H9 (cell line): ENCODE measurements around the gene RNF31. TPM values are rescaled to one million over a fixed set of nuclear protein-coding genes. Genes with fewer than 3 reads are reported as not detected.

ENCODE experiments used
- DNase-seq: peaks from one replicate; pipeline ENCODE4 v3.0.0-alpha.2; 2017
- H2AFZ ChIP-seq: one replicate; pipeline ENCODE4 v1.6.1; 2013; ENCODE audit warnings: mild to moderate bottlenecking, low read length, control low read depth, moderate library complexity
- H2AK5ac ChIP-seq: 2 replicates; pipeline ENCODE4 v1.6.1; 2013; ENCODE audit warnings: low read length, control low read depth, mixed read lengths; ENCODE audit not compliant: insufficient read length
- H2BK120ac ChIP-seq: one replicate; pipeline ENCODE4 v1.6.1; 2013; ENCODE audit warnings: low read depth, mild to moderate bottlenecking, low read length, control low read depth, inconsistent platforms; ENCODE audit not compliant: poor library complexity, severe bottlenecking
- H2BK12ac ChIP-seq: 2 replicates; pipeline ENCODE4 v1.6.1; 2013; ENCODE audit warnings: low read length, control low read depth, mixed read lengths, low read depth; ENCODE audit not compliant: insufficient read length
- H2BK15ac ChIP-seq: 2 replicates; pipeline ENCODE4 v1.6.1; 2013; ENCODE audit warnings: low read depth, low read length, control low read depth
- H2BK20ac ChIP-seq: one replicate; pipeline ENCODE4 v1.6.1; 2013; ENCODE audit warnings: low read depth, mild to moderate bottlenecking, low read length, control low read depth, inconsistent platforms; ENCODE audit not compliant: poor library complexity, severe bottlenecking
- H2BK5ac ChIP-seq: 2 replicates; pipeline ENCODE4 v1.6.1; 2013; ENCODE audit warnings: low read length, control low read depth, mixed read lengths; ENCODE audit not compliant: insufficient read length
- H3K14ac ChIP-seq: 2 replicates; pipeline ENCODE4 v1.6.1; 2013; ENCODE audit warnings: low read length, control low read depth; ENCODE audit not compliant: insufficient read depth
- H3K18ac ChIP-seq: 2 replicates; pipeline ENCODE4 v1.6.1; 2013; ENCODE audit warnings: low read depth, mild to moderate bottlenecking, mixed read lengths, low read length, control low read depth; ENCODE audit not compliant: insufficient read length
- H3K23ac ChIP-seq: 2 replicates; pipeline ENCODE4 v1.6.1; 2013; ENCODE audit warnings: low read length, control low read depth, mixed read lengths, low read depth; ENCODE audit not compliant: insufficient read length
- H3K23me2 ChIP-seq: 2 replicates; pipeline ENCODE4 v1.6.1; 2013; ENCODE audit warnings: low read depth, mild to moderate bottlenecking, mixed read lengths, low read length, control low read depth; ENCODE audit not compliant: insufficient read length, poor library complexity, severe bottlenecking
- H3K27ac ChIP-seq: 2 replicates; pipeline ENCODE4 v1.5.1; 2013; ENCODE audit warnings: low read length, control low read depth, mixed read lengths, low read depth; ENCODE audit not compliant: insufficient read length
- H3K27me3 ChIP-seq: 2 replicates; pipeline ENCODE4 v1.6.1; 2013; ENCODE audit warnings: low read length, control low read depth, inconsistent platforms; ENCODE audit not compliant: insufficient read depth
- H3K4ac ChIP-seq: 2 replicates; pipeline ENCODE4 v1.6.1; 2013; ENCODE audit warnings: low read depth, mild to moderate bottlenecking, control low read depth, inconsistent platforms, low read length, moderate library complexity
- H3K4me1 ChIP-seq: 2 replicates; pipeline ENCODE4 v1.6.1; 2013; ENCODE audit warnings: low read length, control low read depth, inconsistent platforms; ENCODE audit not compliant: insufficient read depth
- H3K4me2 ChIP-seq: 2 replicates; pipeline ENCODE4 v1.6.1; 2013; ENCODE audit warnings: low read length, control low read depth, mixed read lengths; ENCODE audit not compliant: insufficient read length, insufficient read depth
- H3K56ac ChIP-seq: 2 replicates; pipeline ENCODE4 v1.6.1; 2013; ENCODE audit warnings: low read depth, mild to moderate bottlenecking, mixed read lengths, low read length, control low read depth; ENCODE audit not compliant: insufficient read length
- H3K79me1 ChIP-seq: 2 replicates; pipeline ENCODE4 v1.6.1; 2013; ENCODE audit warnings: low read depth, mild to moderate bottlenecking, moderate library complexity, low read length, control low read depth, inconsistent platforms; ENCODE audit not compliant: insufficient read depth, poor library complexity, severe bottlenecking
- H3K79me2 ChIP-seq: 2 replicates; pipeline ENCODE4 v1.6.1; 2013; ENCODE audit warnings: low read length, control low read depth, inconsistent platforms; ENCODE audit not compliant: insufficient read depth
- H3K9ac ChIP-seq: 2 replicates; pipeline ENCODE4 v1.6.1; 2013; ENCODE audit warnings: low read length, control low read depth, mixed read lengths; ENCODE audit not compliant: insufficient read length; ENCODE audit errors: extremely low read depth
- H3K9me3 ChIP-seq: one replicate; pipeline ENCODE4 v1.6.1; 2013; ENCODE audit warnings: low read depth, low read length, inconsistent platforms; ENCODE audit not compliant: control insufficient read depth
- H3T11ph ChIP-seq: one replicate; pipeline ENCODE4 v1.6.1; 2013; ENCODE audit warnings: mild to moderate bottlenecking, low read length, control low read depth, inconsistent platforms
- H4K20me1 ChIP-seq: one replicate; pipeline ENCODE4 v1.6.1; 2013; ENCODE audit not compliant: control insufficient read depth, insufficient read length, insufficient read depth
- H4K5ac ChIP-seq: 2 replicates; pipeline ENCODE4 v1.6.1; 2013; ENCODE audit warnings: low read depth, mild to moderate bottlenecking, mixed read lengths, low read length, control low read depth; ENCODE audit not compliant: insufficient read length
- H4K8ac ChIP-seq: replicated peaks from 2 replicates; pipeline ENCODE4 v1.6.1; 2013; ENCODE audit warnings: low read length, control low read depth, mixed read lengths, low read depth; ENCODE audit not compliant: insufficient read length
- H4K91ac ChIP-seq: 2 replicates; pipeline ENCODE4 v1.6.1; 2013; ENCODE audit warnings: low read depth, mild to moderate bottlenecking, moderate library complexity, mixed read lengths, low read length, control low read depth; ENCODE audit not compliant: insufficient read length
- H3K27ac Mint-ChIP-seq, 3 experiments: 2 replicates in 2 of 3; 3 replicates in 1 of 3; pipeline ENCODE4 v1.8.0; 2020 to 2021; ENCODE audit warnings: mixed read lengths in 3 of 3, mild to moderate bottlenecking in 1 of 3, moderate library complexity in 1 of 3
- H3K27me3 Mint-ChIP-seq: 2 replicates; pipeline ENCODE4 v1.8.0; 2021; ENCODE audit warnings: low read depth, mild to moderate bottlenecking, moderate library complexity, mixed read lengths
- H3K36me3 Mint-ChIP-seq, 3 experiments: 2 replicates in 2 of 3; 3 replicates in 1 of 3; pipeline ENCODE4 v1.8.0; 2020 to 2021; ENCODE audit warnings: low read depth in 3 of 3, mixed read lengths in 3 of 3; ENCODE audit not compliant: insufficient read depth in 1 of 3
- H3K4me1 Mint-ChIP-seq, 2 experiments: 2 replicates each; pipeline ENCODE4 v1.8.0; 2020; ENCODE audit warnings: mixed read lengths in 2 of 2
- H3K4me3 Mint-ChIP-seq, 2 experiments: 2 replicates in 1 of 2; 3 replicates in 1 of 2; pipeline ENCODE4 v1.8.0; 2020 to 2021; ENCODE audit warnings: mild to moderate bottlenecking in 2 of 2, mixed read lengths in 2 of 2, moderate library complexity in 1 of 2
- H3K9me3 Mint-ChIP-seq, 2 experiments: 2 replicates in 1 of 2; 3 replicates in 1 of 2; pipeline ENCODE4 v1.8.0; 2020; ENCODE audit warnings: mild to moderate bottlenecking in 2 of 2, mixed read lengths in 2 of 2, moderate library complexity in 1 of 2
- WGBS: extraction: QIAGEN DNeasy Blood & Tissue Kit; methylation state at CpG from one replicate; pipeline ENCODE4 v1.1.7; 2013; ENCODE audit warnings: missing lambda C conversion rate, low lambda C conversion rate, mixed read lengths; ENCODE audit not compliant: insufficient read length; ENCODE audit errors: extremely low coverage; 5-methylcytosine and 5-hydroxymethylcytosine counted together
- total RNA-seq: library from RNA; stranded (reverse); gene quantifications from 2 replicates; pipeline ENCODE4 v1.2.1, GENCODE V29; 2021
- TF ChIP-seq, protein P1 (sequence below): fragments of 200-600 bp; sonication (generic); conservative IDR thresholded peaks from 3 replicates; pipeline ENCODE4 v1.8.0; 2021; ENCODE audit warnings: antibody characterized with exemption, mild to moderate bottlenecking

RNF31 gene
- total RNA-seq, 1 experiment from 2014 or later: 87.3 TPM

DNA sequence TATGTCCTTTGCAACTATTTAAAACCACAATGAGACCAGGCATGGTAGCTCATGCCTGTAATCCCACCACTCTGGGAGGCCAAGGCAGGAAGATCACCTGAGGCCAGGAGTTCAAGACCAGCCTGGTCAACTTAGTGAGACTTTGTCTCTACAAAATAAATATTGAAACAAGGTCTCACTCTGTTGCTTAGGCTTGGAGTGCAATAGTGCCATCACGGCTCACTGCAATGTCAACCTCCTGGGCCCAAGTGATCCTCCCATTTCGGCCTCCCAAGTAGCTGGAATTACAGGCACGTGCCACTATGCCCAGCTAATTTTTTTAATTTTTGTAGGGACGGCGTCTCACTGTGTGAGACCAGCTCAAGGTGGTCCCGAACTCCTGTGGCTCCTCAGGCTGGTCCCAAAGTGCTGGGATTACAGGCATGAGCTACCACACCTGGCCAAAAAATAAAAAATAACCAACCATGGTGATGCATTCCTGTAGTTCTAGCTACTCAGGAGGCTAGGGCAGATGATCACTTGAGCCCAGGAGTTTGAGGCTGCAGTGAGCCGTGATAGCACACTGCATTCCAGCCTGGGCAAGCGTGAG, 17.8 kb upstream of the RNF31 start:
- H3K27me3 ChIP-seq: no peaks in the 10 kb centered on the region
- Mint-ChIP-seq H3K4me3 (no peak overlapping the region), H3K27ac (no peak overlapping the region), H3K4me1 (no peaks in the 10 kb centered on the region), H3K36me3 (no peaks in the 10 kb centered on the region), H3K27me3 (no peaks in the 10 kb centered on the region), H3K9me3 (no peaks in the 10 kb centered on the region)
- TF ChIP-seq, protein P1, sequence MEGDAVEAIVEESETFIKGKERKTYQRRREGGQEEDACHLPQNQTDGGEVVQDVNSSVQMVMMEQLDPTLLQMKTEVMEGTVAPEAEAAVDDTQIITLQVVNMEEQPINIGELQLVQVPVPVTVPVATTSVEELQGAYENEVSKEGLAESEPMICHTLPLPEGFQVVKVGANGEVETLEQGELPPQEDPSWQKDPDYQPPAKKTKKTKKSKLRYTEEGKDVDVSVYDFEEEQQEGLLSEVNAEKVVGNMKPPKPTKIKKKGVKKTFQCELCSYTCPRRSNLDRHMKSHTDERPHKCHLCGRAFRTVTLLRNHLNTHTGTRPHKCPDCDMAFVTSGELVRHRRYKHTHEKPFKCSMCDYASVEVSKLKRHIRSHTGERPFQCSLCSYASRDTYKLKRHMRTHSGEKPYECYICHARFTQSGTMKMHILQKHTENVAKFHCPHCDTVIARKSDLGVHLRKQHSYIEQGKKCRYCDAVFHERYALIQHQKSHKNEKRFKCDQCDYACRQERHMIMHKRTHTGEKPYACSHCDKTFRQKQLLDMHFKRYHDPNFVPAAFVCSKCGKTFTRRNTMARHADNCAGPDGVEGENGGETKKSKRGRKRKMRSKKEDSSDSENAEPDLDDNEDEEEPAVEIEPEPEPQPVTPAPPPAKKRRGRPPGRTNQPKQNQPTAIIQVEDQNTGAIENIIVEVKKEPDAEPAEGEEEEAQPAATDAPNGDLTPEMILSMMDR: no peak
- H2BK20ac ChIP-seq: no peak overlapping the region
- no peaks in the 10 kb centered on the region for H3K4me1 ChIP-seq
- DNase-seq: no peak
- no peak overlapping the region for H2BK12ac ChIP-seq
- no peak overlapping the region for H3K9ac ChIP-seq
- H2AK5ac ChIP-seq: no peak overlapping the region
- H3K56ac ChIP-seq: no peak overlapping the region
- no peak overlapping the region for H2AFZ ChIP-seq
- no peaks in the 10 kb centered on the region for H3K23me2 ChIP-seq
- no peaks in the 10 kb centered on the region for H3K79me2 ChIP-seq
- H4K8ac ChIP-seq: no peak overlapping the region
- H4K91ac ChIP-seq: no peak overlapping the region
- no peak overlapping the region for H4K5ac ChIP-seq
- H3K23ac ChIP-seq: no peak overlapping the region
- H3K14ac ChIP-seq: no peak overlapping the region
- H2BK5ac ChIP-seq: no peak overlapping the region
- no peak overlapping the region for H3K27ac ChIP-seq
- no peak overlapping the region for H2BK15ac ChIP-seq
- no peaks in the 10 kb centered on the region for H4K20me1 ChIP-seq
- no peak overlapping the region for H2BK120ac ChIP-seq
- no peak overlapping the region for H3K4ac ChIP-seq
- no peak overlapping the region for H3T11ph ChIP-seq
- no peak overlapping the region for H3K18ac ChIP-seq
- no CpG with 5 or more reads among the region's 8 CpGs for WGBS
- H3K9me3 ChIP-seq: no peaks in the 10 kb centered on the region
- H3K79me1 ChIP-seq: no peaks in the 10 kb centered on the region
- H3K4me2 ChIP-seq: no peak overlapping the region
